8988T (cell line): ENCODE results near the gene DPH5.
"Not testable (repeated sequence)": the region's sequence is repeated elsewhere in the genome, so short reads cannot be mapped to it uniquely, and the experiment has no call there.

Experiments
- DNase-seq: peaks from one replicate; pipeline ENCODE4 v3.0.0; 2011

Gene DPH5

GRCh38 chr1:100976936-100977335 is 48.6 kb downstream of the DPH5 start:
- DNase-seq: no peak

- no peak for DNase-seq
Measured at GRCh38 chr1:100972185-100972584, 53.4 kb downstream of the DPH5 start.

GRCh38 chr1:100971021-100971420 is 54.6 kb downstream of the DPH5 start:
- DNase-seq: no peak

GRCh38 chr1:100969327-100969726 is 56.3 kb downstream of the DPH5 start:
- no peak for DNase-seq

GRCh38 chr1:100968621-100969020 is 57.0 kb downstream of the DPH5 start:
- no peak for DNase-seq

GRCh38 chr1:100960098-100960497 is 65.5 kb downstream of the DPH5 start:
- no peak for DNase-seq

- DNase-seq: no peak
Measured at GRCh38 chr1:100959502-100960060, 66.0 kb downstream of the DPH5 start.

- DNase-seq: no peak
Measured at GRCh38 chr1:100955322-100955721, 70.3 kb downstream of the DPH5 start.

- DNase-seq: no peak
Measured at GRCh38 chr1:100953960-100954730, 71.4 kb downstream of the DPH5 start.

- DNase-seq: not testable (repeated sequence)
Measured at GRCh38 chr1:100952970-100953369, 72.6 kb downstream of the DPH5 start.

GRCh38 chr1:100952104-100952745 is 73.4 kb downstream of the DPH5 start:
- no peak for DNase-seq

GRCh38 chr1:100950781-100951180 is 74.8 kb downstream of the DPH5 start:
- no peak for DNase-seq

GRCh38 chr1:100950337-100950736 is 75.2 kb downstream of the DPH5 start:
- no peak for DNase-seq

GRCh38 chr1:100949515-100950158 is 75.9 kb downstream of the DPH5 start:
- not testable (repeated sequence) for DNase-seq

GRCh38 chr1:100948721-100949405 is 76.7 kb downstream of the DPH5 start:
- DNase-seq: not testable (repeated sequence)

GRCh38 chr1:100947816-100948215 is 77.8 kb downstream of the DPH5 start:
- not testable (repeated sequence) for DNase-seq

GRCh38 chr1:100946064-100946463 is 79.5 kb downstream of the DPH5 start:
- not testable (repeated sequence) for DNase-seq

GRCh38 chr1:100943533-100943932 is 82.1 kb downstream of the DPH5 start:
- DNase-seq: no peak

- DNase-seq: no peak
Measured at GRCh38 chr1:100942304-100943046, 83.1 kb downstream of the DPH5 start.

GRCh38 chr1:100941580-100942216 is 83.9 kb downstream of the DPH5 start:
- DNase-seq: no peak

GRCh38 chr1:100941098-100941527 is 84.5 kb downstream of the DPH5 start:
- DNase-seq: no peak
